ENCODE measurements around the gene CRTAC1.

DNA sequence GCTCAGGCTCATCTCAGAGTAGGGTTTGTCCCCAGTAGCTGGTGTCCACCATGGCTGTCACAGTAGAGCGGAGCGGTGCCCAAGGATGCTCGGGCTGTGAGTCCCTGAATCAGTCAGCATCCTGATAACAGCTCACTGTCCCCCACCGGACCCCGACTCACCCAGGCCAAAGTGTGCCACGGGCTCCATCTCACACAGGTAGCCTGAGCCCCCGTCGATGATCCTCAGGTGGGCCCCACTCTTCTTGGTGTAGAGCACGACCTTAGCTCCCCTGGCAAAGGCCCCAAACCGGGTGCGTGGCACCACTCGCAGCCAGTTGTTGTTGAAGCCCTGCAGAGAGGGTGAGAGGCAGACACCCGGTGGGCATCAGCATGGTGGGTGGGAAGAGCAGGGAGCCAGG lies 135.3 kb downstream of the CRTAC1 start:
- no peak for TF ChIP-seq NFIC (IDR thresholded peaks at IDR 0.05; ENCODE audit: low read depth, low read length)
- TF ChIP-seq E2F4 (IDR thresholded peaks at IDR 0.05; ENCODE audit: low read depth, low read length) = no peak
- no peak for TF ChIP-seq CTCF (IDR thresholded peaks at IDR 0.05 in 2 of 3, conservative IDR thresholded peaks at IDR 0.05 in 1 of 3; ENCODE audit: control insufficient read depth in 2 of 3, extremely low read depth in 1 of 3, insufficient read depth in 1 of 3, low read depth in 3 of 3, low read length in 3 of 3)
- TF ChIP-seq TAF1 (IDR thresholded peaks at IDR 0.05; ENCODE audit: borderline replicate concordance, low read depth, low read length) = no peak
- no peak for TF ChIP-seq PRDM15 (CRISPR knock-in tag; IDR thresholded peaks at IDR 0.05)
- TF ChIP-seq MYC (IDR thresholded peaks at IDR 0.05; ENCODE audit: insufficient read depth, insufficient read length, insufficient replicate concordance, low read length, severe bottlenecking) = no peak
- no peak for TF ChIP-seq PML (IDR thresholded peaks at IDR 0.05; ENCODE audit: low read length)

Data from GM12878 (cell line).